Keratinocyte (primary cell): ENCODE results near the gene PKNOX2.

ENCODE experiments used
- EZH2 ChIP-seq: IDR thresholded peaks from one replicate; pipeline ENCODE4 v1.6.1; 2012; ENCODE audit warnings: inconsistent platforms, mild to moderate bottlenecking, low read length, moderate library complexity
- TF ChIP-seq, protein P1 (sequence below), 3 experiments: IDR thresholded peaks in 1 of 3; conservative IDR thresholded peaks in 1 of 3; optimal IDR thresholded peaks in 1 of 3; 2 replicates in 2 of 3; 3 replicates in 1 of 3; pipeline versions ENCODE3 to v1.5.1; 2011; ENCODE audit warnings: low read length in 3 of 3, mild to moderate bottlenecking in 3 of 3, moderate library complexity in 2 of 3, control low read depth in 1 of 3, inconsistent platforms in 1 of 3; ENCODE audit not compliant: insufficient read depth in 2 of 3; ENCODE audit errors: extremely low read depth in 1 of 3

- TF ChIP-seq, protein P1, sequence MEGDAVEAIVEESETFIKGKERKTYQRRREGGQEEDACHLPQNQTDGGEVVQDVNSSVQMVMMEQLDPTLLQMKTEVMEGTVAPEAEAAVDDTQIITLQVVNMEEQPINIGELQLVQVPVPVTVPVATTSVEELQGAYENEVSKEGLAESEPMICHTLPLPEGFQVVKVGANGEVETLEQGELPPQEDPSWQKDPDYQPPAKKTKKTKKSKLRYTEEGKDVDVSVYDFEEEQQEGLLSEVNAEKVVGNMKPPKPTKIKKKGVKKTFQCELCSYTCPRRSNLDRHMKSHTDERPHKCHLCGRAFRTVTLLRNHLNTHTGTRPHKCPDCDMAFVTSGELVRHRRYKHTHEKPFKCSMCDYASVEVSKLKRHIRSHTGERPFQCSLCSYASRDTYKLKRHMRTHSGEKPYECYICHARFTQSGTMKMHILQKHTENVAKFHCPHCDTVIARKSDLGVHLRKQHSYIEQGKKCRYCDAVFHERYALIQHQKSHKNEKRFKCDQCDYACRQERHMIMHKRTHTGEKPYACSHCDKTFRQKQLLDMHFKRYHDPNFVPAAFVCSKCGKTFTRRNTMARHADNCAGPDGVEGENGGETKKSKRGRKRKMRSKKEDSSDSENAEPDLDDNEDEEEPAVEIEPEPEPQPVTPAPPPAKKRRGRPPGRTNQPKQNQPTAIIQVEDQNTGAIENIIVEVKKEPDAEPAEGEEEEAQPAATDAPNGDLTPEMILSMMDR (optimal IDR thresholded peaks at IDR 0.05 in 1 of 3, IDR thresholded peaks at IDR 0.05 in 1 of 3, conservative IDR thresholded peaks at IDR 0.05 in 1 of 3; ENCODE audit: extremely low read depth in 1 of 3, insufficient read depth in 2 of 3, low read length in 3 of 3), result no peak
- no peak for TF ChIP-seq EZH2
These were observed 110.2 kb downstream of the PKNOX2 start for GRCh38 chr11:125274774-125275173.
